Peyer's patch (tissue), 4 donors: ENCODE results near the gene CEMP1. TPM values are rescaled to one million over a fixed set of nuclear protein-coding genes. Genes with fewer than 3 reads are reported as not detected.

ENCODE experiments used
- DNase-seq, 3 donors: peaks; one replicate each; pipeline ENCODE4 v3.0.0-alpha.2; 2017 to 2019
- H3K27ac ChIP-seq, 4 donors: fragments of 200-600 bp; sonication (generic); one replicate each; pipeline ENCODE4 v1.5.1; 2016 to 2019
- H3K27me3 ChIP-seq, 2 donors: fragments of 200-600 bp; sonication (generic); one replicate each; pipeline ENCODE4 v1.5.1; 2019
- H3K36me3 ChIP-seq, 3 donors: fragments of 200-600 bp; sonication (generic); one replicate each; pipeline ENCODE4 v1.5.1; 2016 to 2019
- H3K4me1 ChIP-seq, 4 donors: fragments of 200-600 bp; sonication (generic); one replicate each; pipeline ENCODE4 v1.5.1; 2016 to 2019
- H3K4me3 ChIP-seq, 4 donors: fragments of 200-600 bp; sonication (generic); 1 replicate in 3 of 4; 2 replicates in 1 of 4; pipeline ENCODE4 v1.5.1; 2016 to 2019; ENCODE audit warnings: mild to moderate bottlenecking in 1 of 4
- H3K9me3 ChIP-seq, 4 donors: fragments of 200-600 bp; sonication (generic); one replicate each; pipeline ENCODE4 v1.5.1; 2016 to 2019; ENCODE audit warnings: mild to moderate bottlenecking in 1 of 4
- CTCF ChIP-seq, 6 experiments: fragments of 450-650 bp in 4 of 6; fragments of 200-600 bp in 2 of 6; sonication (generic) in 1 of 6; IDR thresholded peaks; one replicate each; pipeline ENCODE4 v1.5.1; 2017 to 2019; ENCODE audit warnings: antibody characterized with exemption in 6 of 6, mild to moderate bottlenecking in 3 of 6, moderate library complexity in 1 of 6
- POLR2A ChIP-seq, 2 donors: fragments of 450-650 bp; IDR thresholded peaks; one replicate each; pipeline ENCODE4 v1.5.1; 2017; ENCODE audit warnings: antibody characterized with exemption in 2 of 2, mild to moderate bottlenecking in 2 of 2, moderate library complexity in 2 of 2
- total RNA-seq, 4 donors: library from RNA; depleted of rRNA; stranded (reverse); fragments of >200 nt; gene quantifications; one replicate each; pipeline ENCODE4 v1.1.0, GENCODE V29; 2016

Gene CEMP1
- total RNA-seq, 4 donors from 2014 or later = 9.4 to 11.4 TPM; not detected in 2

- DNase-seq = no peak
- H3K4me1 ChIP-seq = no peaks in the 10 kb centered on the region
- H3K36me3 ChIP-seq = peaks cover 0 to 11% (median 0%) of the 10 kb centered on the region in 3 donors
- no peaks in the 10 kb centered on the region for H3K9me3 ChIP-seq
- no peak overlapping the region for H3K4me3 ChIP-seq
- no peak overlapping the region for H3K27ac ChIP-seq
- H3K27me3 ChIP-seq = no peaks in the 10 kb centered on the region
- TF ChIP-seq POLR2A (IDR thresholded peaks at IDR 0.05) (no peak), CTCF (IDR thresholded peaks at IDR 0.05) (no peak)
Observed at GRCh38 chr16:2494616-2495015, 36.6 kb downstream of the CEMP1 start.

GRCh38 chr16:2493605-2494004, 37.6 kb downstream of the CEMP1 start:
- no peak for DNase-seq
- H3K4me3 ChIP-seq = no peak overlapping the region
- H3K27ac ChIP-seq = no peak overlapping the region
- TF ChIP-seq CTCF (IDR thresholded peaks at IDR 0.05) (no peak), POLR2A (IDR thresholded peaks at IDR 0.05) (no peak)
- no peaks in the 10 kb centered on the region for H3K27me3 ChIP-seq
- H3K9me3 ChIP-seq = no peaks in the 10 kb centered on the region
- no peaks in the 10 kb centered on the region for H3K4me1 ChIP-seq
- H3K36me3 ChIP-seq = peaks cover 0 to 11% (median 0%) of the 10 kb centered on the region in 3 donors

GRCh38 chr16:2492292-2492691, 38.9 kb downstream of the CEMP1 start:
- DNase-seq = no peak
- no peaks in the 10 kb centered on the region for H3K4me1 ChIP-seq
- H3K27ac ChIP-seq = no peak overlapping the region
- H3K9me3 ChIP-seq = no peaks in the 10 kb centered on the region
- no peaks in the 10 kb centered on the region for H3K27me3 ChIP-seq
- TF ChIP-seq CTCF (IDR thresholded peaks at IDR 0.05) (no peak), POLR2A (IDR thresholded peaks at IDR 0.05) (no peak)
- peaks cover 0 to 11% (median 0%) of the 10 kb centered on the region in 3 donors for H3K36me3 ChIP-seq
- H3K4me3 ChIP-seq = no peak overlapping the region

GRCh38 chr16:2490190-2491105, 40.8 kb downstream of the CEMP1 start:
- no peak overlapping the region for H3K4me3 ChIP-seq
- no peaks in the 10 kb centered on the region for H3K27me3 ChIP-seq
- H3K9me3 ChIP-seq = no peaks in the 10 kb centered on the region
- H3K36me3 ChIP-seq = no peaks in the 10 kb centered on the region
- H3K27ac ChIP-seq = no peak overlapping the region
- H3K4me1 ChIP-seq = peaks cover 0 to 11% (median 2%) of the 10 kb centered on the region in 4 donors
- TF ChIP-seq CTCF (IDR thresholded peaks at IDR 0.05) (no peak), POLR2A (IDR thresholded peaks at IDR 0.05) (no peak)
- DNase-seq = no peak

GRCh38 chr16:2489581-2489980, 41.6 kb downstream of the CEMP1 start:
- TF ChIP-seq CTCF (IDR thresholded peaks at IDR 0.05) (no peak), POLR2A (IDR thresholded peaks at IDR 0.05) (no peak)
- Histone ChIP-seq H3K36me3 (no peaks in the 10 kb centered on the region), H3K4me1 (peaks cover 0 to 11% (median 2%) of the 10 kb centered on the region in 4 donors), H3K27me3 (no peaks in the 10 kb centered on the region), H3K9me3 (no peaks in the 10 kb centered on the region), H3K27ac (no peak overlapping the region), H3K4me3 (no peak overlapping the region)
- DNase-seq = no peak
